CD14-positive monocyte (primary cell): ENCODE measurements around the gene ADI1. TPM values are rescaled to one million over a fixed set of nuclear protein-coding genes. Genes with fewer than 3 reads are reported as not detected.

Source experiments
- DNase-seq, 3 donors: peaks; one replicate each; pipeline ENCODE4 v3.0.0-alpha.2; 2011 to 2022
- H2AFZ ChIP-seq: 2 replicates; pipeline ENCODE4 v1.6.0; 2012; ENCODE audit warnings: mild to moderate bottlenecking, low read depth, low read length, inconsistent platforms; ENCODE audit not compliant: insufficient read depth, poor library complexity, severe bottlenecking
- H3K27ac ChIP-seq, 2 donors: 1 replicate in 1 of 2; 2 replicates in 1 of 2; pipeline ENCODE4 v1.5.1; 2012 to 2013; ENCODE audit warnings: low read length in 2 of 2, control low read depth in 1 of 2, inconsistent platforms in 1 of 2, low read depth in 1 of 2, mild to moderate bottlenecking in 1 of 2
- H3K27me3 ChIP-seq, 2 donors: one replicate each; pipeline versions ENCODE4 v1.6.0 to v1.6.1; 2011 to 2013; ENCODE audit warnings: low read length in 2 of 2; ENCODE audit not compliant: control insufficient read depth in 2 of 2, insufficient read depth in 2 of 2
- H3K36me3 ChIP-seq, 2 donors: replicated peaks in 1 of 2; 1 replicate in 1 of 2; 2 replicates in 1 of 2; pipeline versions ENCODE4 v1.5.1 to v1.6.1; 2012 to 2013; ENCODE audit warnings: low read length in 2 of 2, control low read depth in 1 of 2, inconsistent platforms in 1 of 2, mild to moderate bottlenecking in 1 of 2; ENCODE audit not compliant: insufficient read depth in 2 of 2, control insufficient read depth in 1 of 2
- H3K4me1 ChIP-seq, 2 donors: 1 replicate in 1 of 2; 2 replicates in 1 of 2; pipeline versions ENCODE4 v1.5.1 to v1.6.1; 2012 to 2013; ENCODE audit warnings: low read length in 2 of 2, control low read depth in 1 of 2, inconsistent platforms in 1 of 2, mild to moderate bottlenecking in 1 of 2, moderate library complexity in 1 of 2; ENCODE audit not compliant: insufficient read depth in 2 of 2, control insufficient read depth in 1 of 2
- H3K4me2 ChIP-seq: replicated peaks from 2 replicates; pipeline ENCODE3; 2012; ENCODE audit warnings: low read length, moderate library complexity, mild to moderate bottlenecking; ENCODE audit not compliant: poor library complexity, severe bottlenecking; ENCODE audit errors: extremely low read depth
- H3K4me3 ChIP-seq, 3 experiments: fragments of 200-600 bp in 1 of 3; sonication (generic) in 1 of 3; replicated peaks in 1 of 3; 1 replicate in 2 of 3; 2 replicates in 1 of 3; pipeline ENCODE4 v1.5.1; 2011 to 2013; ENCODE audit warnings: low read length in 3 of 3, mild to moderate bottlenecking in 3 of 3, control low read depth in 2 of 3, low read depth in 2 of 3, inconsistent platforms in 1 of 3, moderate library complexity in 1 of 3
- H3K79me2 ChIP-seq: 2 replicates; pipeline ENCODE4 v1.6.0; 2012; ENCODE audit warnings: mild to moderate bottlenecking, control low read depth, inconsistent platforms, low read length, moderate library complexity; ENCODE audit not compliant: insufficient read depth
- H3K9ac ChIP-seq: 2 replicates; pipeline ENCODE4 v1.6.0; 2017; ENCODE audit warnings: low read length, mild to moderate bottlenecking; ENCODE audit not compliant: insufficient read depth, poor library complexity, severe bottlenecking
- H3K9me3 ChIP-seq, 2 donors: replicated peaks in 1 of 2; 1 replicate in 1 of 2; 2 replicates in 1 of 2; pipeline versions ENCODE4 v1.5.1 to v1.6.1; 2012 to 2013; ENCODE audit warnings: low read length in 2 of 2, control low read depth in 1 of 2; ENCODE audit not compliant: control insufficient read depth in 1 of 2, insufficient read depth in 1 of 2
- H4K20me1 ChIP-seq: 2 replicates; pipeline ENCODE4 v1.6.0; 2012; ENCODE audit warnings: mild to moderate bottlenecking, low read length, control low read depth, moderate library complexity; ENCODE audit not compliant: insufficient read depth
- H3K27ac Mint-ChIP-seq, 7 donors: one replicate each; pipeline ENCODE4 v1.8.0; 2020; ENCODE audit warnings: mild to moderate bottlenecking in 7 of 7, mixed read lengths in 7 of 7, moderate library complexity in 6 of 7, inconsistent platforms in 2 of 7
- H3K27me3 Mint-ChIP-seq, 3 donors: one replicate each; pipeline ENCODE4 v1.8.0; 2021 to 2022; ENCODE audit warnings: low read depth in 3 of 3, mild to moderate bottlenecking in 3 of 3, mixed read lengths in 3 of 3, moderate library complexity in 3 of 3, inconsistent platforms in 1 of 3
- H3K36me3 Mint-ChIP-seq, 2 donors: one replicate each; pipeline ENCODE4 v1.8.0; 2020; ENCODE audit warnings: mixed read lengths in 2 of 2, inconsistent platforms in 1 of 2, mild to moderate bottlenecking in 1 of 2
- H3K4me1 Mint-ChIP-seq: one replicate; pipeline ENCODE4 v1.8.0; 2020; ENCODE audit warnings: mild to moderate bottlenecking, mixed read lengths
- H3K4me3 Mint-ChIP-seq, 2 donors: one replicate each; pipeline ENCODE4 v1.8.0; 2020; ENCODE audit warnings: mild to moderate bottlenecking in 2 of 2, mixed read lengths in 2 of 2, moderate library complexity in 1 of 2
- H3K9me3 Mint-ChIP-seq, 7 donors: one replicate each; pipeline ENCODE4 v1.8.0; 2020 to 2022; ENCODE audit warnings: mixed read lengths in 7 of 7, mild to moderate bottlenecking in 6 of 7, moderate library complexity in 6 of 7, inconsistent platforms in 2 of 7
- WGBS: methylation state at CpG from one replicate; pipeline ENCODE4 v1.1.5; 2013; ENCODE audit warnings: missing lambda C conversion rate; ENCODE audit not compliant: insufficient coverage; 5-methylcytosine and 5-hydroxymethylcytosine counted together
- intact Hi-C, 2 donors: fragments of 100-400 bp; cut with micrococcal nuclease; formaldehyde crosslinking; loops; one replicate each; pipeline versions ENCODE4 v1.15.0 to v1.15.1; 2023
- polyA plus RNA-seq, 3 donors: library from polyadenylated mRNA; depleted of rRNA in 1 of 3; unstranded in 2 of 3; stranded (reverse) in 1 of 3; fragments of 300-500 nt in 2 of 3; fragments of >200 nt in 1 of 3; fragmentation: Illumina TruSeq in 2 of 3; gene quantifications; 1 replicate in 2 of 3; 2 replicates in 1 of 3; pipeline ENCODE4 v1.2.3, GENCODE V29; 2012 to 2021
- TF ChIP-seq, protein P1 (sequence below): fragments of 200-600 bp; IDR thresholded peaks from one replicate; pipeline ENCODE4 v1.8.0; 2022; ENCODE audit warnings: antibody characterized with exemption, mild to moderate bottlenecking

Gene ADI1
- polyA plus RNA-seq, 3 donors, result 30.5 to 89.1 (median 79.3) TPM

- H2AFZ ChIP-seq, result no peak overlapping the region
- WGBS, result 94% methylated on average over 10 of the region's 14 CpGs
- Mint-ChIP-seq H3K27ac (peak overlapping the region in 1 of 7 donors; percentile 13), H3K9me3 (no peaks in the 10 kb centered on the region), H3K36me3 (peaks cover 86 to 91% of the 10 kb centered on the region in 2 donors), H3K4me3 (no peak overlapping the region), H3K4me1 (no peaks in the 10 kb centered on the region), H3K27me3 (no peaks in the 10 kb centered on the region)
- no peak for DNase-seq
- H3K4me3 ChIP-seq, result no peak overlapping the region
- peaks cover 82 to 95% of the 10 kb centered on the region in 2 donors for H3K36me3 ChIP-seq
- H3K27ac ChIP-seq, result no peak overlapping the region
- TF ChIP-seq, protein P1, sequence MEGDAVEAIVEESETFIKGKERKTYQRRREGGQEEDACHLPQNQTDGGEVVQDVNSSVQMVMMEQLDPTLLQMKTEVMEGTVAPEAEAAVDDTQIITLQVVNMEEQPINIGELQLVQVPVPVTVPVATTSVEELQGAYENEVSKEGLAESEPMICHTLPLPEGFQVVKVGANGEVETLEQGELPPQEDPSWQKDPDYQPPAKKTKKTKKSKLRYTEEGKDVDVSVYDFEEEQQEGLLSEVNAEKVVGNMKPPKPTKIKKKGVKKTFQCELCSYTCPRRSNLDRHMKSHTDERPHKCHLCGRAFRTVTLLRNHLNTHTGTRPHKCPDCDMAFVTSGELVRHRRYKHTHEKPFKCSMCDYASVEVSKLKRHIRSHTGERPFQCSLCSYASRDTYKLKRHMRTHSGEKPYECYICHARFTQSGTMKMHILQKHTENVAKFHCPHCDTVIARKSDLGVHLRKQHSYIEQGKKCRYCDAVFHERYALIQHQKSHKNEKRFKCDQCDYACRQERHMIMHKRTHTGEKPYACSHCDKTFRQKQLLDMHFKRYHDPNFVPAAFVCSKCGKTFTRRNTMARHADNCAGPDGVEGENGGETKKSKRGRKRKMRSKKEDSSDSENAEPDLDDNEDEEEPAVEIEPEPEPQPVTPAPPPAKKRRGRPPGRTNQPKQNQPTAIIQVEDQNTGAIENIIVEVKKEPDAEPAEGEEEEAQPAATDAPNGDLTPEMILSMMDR, result no peak
- no peaks in the 10 kb centered on the region for H3K27me3 ChIP-seq
- peaks cover 0 to 2% of the 10 kb centered on the region in 2 donors for H3K4me1 ChIP-seq
- no peaks in the 10 kb centered on the region for H3K79me2 ChIP-seq
- no peaks in the 10 kb centered on the region for H3K9me3 ChIP-seq
- intact Hi-C loops, result no loop called here
- no peak overlapping the region for H3K4me2 ChIP-seq
- H3K9ac ChIP-seq, result no peak overlapping the region
- H4K20me1 ChIP-seq, result no peaks in the 10 kb centered on the region
These were observed 52.4 kb downstream of the ADI1 start for GRCh38 chr2:3466966-3467365.

GRCh38 chr2:3466482-3466863, 52.9 kb downstream of the ADI1 start:
- H3K9me3 Mint-ChIP-seq, result no peaks in the 10 kb centered on the region
- H3K4me1 Mint-ChIP-seq, result peaks cover 2% of the 10 kb centered on the region
- TF ChIP-seq, protein P1, result no peak
- Histone ChIP-seq H3K79me2 (no peaks in the 10 kb centered on the region), H3K9me3 (no peaks in the 10 kb centered on the region), H3K4me3 (no peak overlapping the region), H3K4me2 (no peak overlapping the region), H3K36me3 (peaks cover 80 to 93% of the 10 kb centered on the region in 2 donors), H4K20me1 (no peaks in the 10 kb centered on the region), H3K4me1 (peaks cover 0 to 6% of the 10 kb centered on the region in 2 donors), H2AFZ (no peak overlapping the region), H3K9ac (no peak overlapping the region), H3K27me3 (no peaks in the 10 kb centered on the region), H3K27ac (no peak overlapping the region)
- intact Hi-C loops, result no loop called here
- WGBS, result 98% methylated on average over 9 of the region's 9 CpGs
- no peak for DNase-seq
- H3K27ac Mint-ChIP-seq, result peak overlapping the region in 1 of 7 donors; percentile 23
- H3K36me3 Mint-ChIP-seq, result peaks cover 81 to 86% of the 10 kb centered on the region in 2 donors
- H3K27me3 Mint-ChIP-seq, result no peaks in the 10 kb centered on the region
- no peak overlapping the region for H3K4me3 Mint-ChIP-seq
